Measurements from ENCODE around the gene SERPINH1. TPM values are rescaled to one million over a fixed set of nuclear protein-coding genes. Genes with fewer than 3 reads are reported as not detected.

SERPINH1 gene
- total RNA-seq, 1 donor = 1,367 TPM

DNA sequence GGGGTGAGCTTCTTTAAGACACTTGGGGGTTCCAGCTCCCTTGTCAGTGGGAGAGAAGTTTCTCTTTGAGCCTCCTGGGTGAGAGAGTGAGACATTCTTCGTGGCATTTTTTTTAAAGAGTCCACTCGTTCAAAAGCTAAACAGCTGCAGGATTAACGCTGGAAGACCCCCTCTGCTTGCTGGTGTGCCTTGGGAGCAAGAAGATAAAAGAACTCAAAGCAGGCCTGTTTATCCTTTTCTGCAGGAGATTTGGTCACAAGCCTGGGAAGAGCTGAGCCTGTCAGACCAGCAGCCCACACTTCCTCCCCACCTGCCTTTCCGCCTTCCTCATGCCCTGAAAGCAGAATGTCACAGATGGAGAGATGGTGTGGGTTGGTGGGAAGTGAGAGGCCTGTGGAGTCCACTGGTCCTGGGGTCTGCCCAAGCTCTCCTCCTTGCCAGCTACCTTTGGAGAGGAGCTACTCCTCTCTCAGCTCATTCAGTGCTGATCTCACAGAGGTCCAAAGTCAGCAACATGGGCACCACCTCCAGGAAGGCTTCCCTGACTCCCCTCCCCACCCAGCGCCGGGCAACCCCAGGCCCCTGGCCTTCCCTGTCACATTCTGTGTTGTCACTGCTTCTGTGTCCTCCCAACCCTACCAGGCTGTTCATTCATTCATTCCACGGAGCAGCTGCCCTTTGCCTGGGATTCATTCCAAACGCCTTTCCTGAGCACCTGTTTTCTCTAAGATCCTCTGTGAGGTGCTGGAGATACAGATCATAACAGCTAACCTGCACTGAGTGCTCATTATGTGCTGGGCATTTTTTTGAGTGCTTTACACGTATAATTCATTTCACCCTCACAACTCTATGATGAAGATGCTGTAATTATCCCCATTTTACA is 43.0 kb upstream of the SERPINH1 start:
- TF ChIP-seq, protein P1, sequence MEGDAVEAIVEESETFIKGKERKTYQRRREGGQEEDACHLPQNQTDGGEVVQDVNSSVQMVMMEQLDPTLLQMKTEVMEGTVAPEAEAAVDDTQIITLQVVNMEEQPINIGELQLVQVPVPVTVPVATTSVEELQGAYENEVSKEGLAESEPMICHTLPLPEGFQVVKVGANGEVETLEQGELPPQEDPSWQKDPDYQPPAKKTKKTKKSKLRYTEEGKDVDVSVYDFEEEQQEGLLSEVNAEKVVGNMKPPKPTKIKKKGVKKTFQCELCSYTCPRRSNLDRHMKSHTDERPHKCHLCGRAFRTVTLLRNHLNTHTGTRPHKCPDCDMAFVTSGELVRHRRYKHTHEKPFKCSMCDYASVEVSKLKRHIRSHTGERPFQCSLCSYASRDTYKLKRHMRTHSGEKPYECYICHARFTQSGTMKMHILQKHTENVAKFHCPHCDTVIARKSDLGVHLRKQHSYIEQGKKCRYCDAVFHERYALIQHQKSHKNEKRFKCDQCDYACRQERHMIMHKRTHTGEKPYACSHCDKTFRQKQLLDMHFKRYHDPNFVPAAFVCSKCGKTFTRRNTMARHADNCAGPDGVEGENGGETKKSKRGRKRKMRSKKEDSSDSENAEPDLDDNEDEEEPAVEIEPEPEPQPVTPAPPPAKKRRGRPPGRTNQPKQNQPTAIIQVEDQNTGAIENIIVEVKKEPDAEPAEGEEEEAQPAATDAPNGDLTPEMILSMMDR (IDR thresholded peaks at IDR 0.05; ENCODE audit: insufficient read depth, low read depth, low read length) = no peak
- no peak for DNase-seq (ENCODE audit: low read depth)

DNA sequence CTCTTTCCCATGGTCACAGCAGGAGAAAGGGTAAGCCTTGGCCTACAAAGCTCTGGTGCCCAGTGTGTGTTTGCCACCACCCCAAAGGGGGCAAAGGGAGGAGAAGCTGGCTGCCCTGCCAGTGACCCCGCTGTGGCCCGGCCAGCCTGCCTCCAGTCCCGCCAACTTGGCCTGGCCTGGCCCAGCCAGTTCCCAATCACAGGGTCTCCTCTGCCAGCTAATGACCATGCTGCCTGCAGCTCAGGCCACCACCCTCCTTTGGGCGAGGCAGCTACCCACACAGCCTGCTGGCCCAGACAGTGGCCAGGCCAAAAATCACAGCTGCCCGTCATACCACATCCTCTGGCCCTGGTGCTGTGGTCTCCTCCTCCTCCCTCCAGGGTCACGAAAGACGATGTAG is 41.4 kb upstream of the SERPINH1 start:
- TF ChIP-seq, protein P1 (IDR thresholded peaks at IDR 0.05; ENCODE audit: insufficient read depth, low read depth, low read length) = no peak
- no peak for DNase-seq (ENCODE audit: low read depth)
- no peak overlapping the region for H3K4me3 ChIP-seq (ENCODE audit: low read depth, low read length)

More for the DNA sequence above, 43.0 kb upstream of the SERPINH1 start:
- H3K4me3 ChIP-seq (ENCODE audit: low read depth, low read length) = no peak overlapping the region

DNA sequence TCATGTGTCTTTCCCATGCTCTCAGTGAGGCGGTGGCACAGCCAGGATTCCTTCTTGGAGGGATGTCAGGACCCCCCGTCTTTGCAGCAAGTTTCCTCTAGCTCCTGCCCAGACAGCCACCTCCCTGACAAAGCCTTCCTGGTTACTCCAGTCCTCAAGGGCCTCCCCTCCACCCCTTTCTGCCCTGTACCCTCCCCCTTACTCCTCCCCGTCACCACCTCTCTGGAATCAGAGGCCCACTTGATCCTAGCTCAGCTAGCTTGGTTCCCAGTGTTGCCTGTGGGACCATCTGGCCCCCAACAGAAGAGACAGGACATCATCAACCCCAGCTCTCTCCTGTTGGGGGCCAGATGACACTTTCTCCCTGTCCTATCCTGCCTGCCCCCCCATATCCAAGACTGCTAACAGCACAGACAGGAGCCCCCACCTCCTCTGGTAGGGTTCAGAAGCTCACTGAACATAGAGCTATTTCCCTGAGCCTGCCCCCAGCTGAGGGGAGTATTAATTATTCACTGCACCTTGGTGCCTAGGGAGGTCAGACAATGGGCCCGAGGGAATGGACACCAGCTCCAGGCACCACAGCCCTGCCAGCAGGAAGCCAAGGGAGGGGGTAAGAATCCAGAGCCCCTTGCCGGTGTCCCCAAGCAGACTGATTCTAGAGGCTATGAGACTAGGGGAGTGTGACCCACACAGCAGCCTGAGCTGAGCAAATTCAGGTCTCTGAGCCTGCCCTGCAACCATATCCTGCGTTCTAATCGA is 39.6 kb upstream of the SERPINH1 start:
- TF ChIP-seq, protein P1 (IDR thresholded peaks at IDR 0.05; ENCODE audit: insufficient read depth, low read depth, low read length) = no peak
- no peak for DNase-seq (ENCODE audit: low read depth)
- no peak overlapping the region for H3K4me3 ChIP-seq (ENCODE audit: low read depth, low read length)

DNA sequence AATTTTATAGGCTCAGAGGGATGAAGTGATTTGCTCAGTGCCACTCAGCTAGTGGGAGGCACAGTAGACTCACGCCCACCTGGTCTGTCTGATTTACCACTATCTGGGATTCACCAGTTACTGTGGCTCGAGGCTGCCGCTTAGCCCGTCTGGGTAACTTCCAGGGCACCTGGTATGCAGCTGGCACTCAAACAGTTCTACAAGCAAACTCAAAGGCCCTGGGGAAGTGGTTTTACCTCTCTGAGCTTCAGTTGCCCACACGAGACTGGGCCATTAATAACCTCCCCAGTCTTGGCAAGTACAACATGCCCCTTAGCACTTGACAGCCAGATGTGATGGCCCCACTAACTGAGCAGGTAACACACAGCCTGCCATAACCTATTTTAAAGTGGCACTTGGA is 38.9 kb upstream of the SERPINH1 start:
- H3K4me3 ChIP-seq (ENCODE audit: low read depth, low read length) = no peak overlapping the region
- TF ChIP-seq, protein P1 (IDR thresholded peaks at IDR 0.05; ENCODE audit: insufficient read depth, low read depth, low read length) = no peak
- DNase-seq (ENCODE audit: low read depth) = no peak

DNA sequence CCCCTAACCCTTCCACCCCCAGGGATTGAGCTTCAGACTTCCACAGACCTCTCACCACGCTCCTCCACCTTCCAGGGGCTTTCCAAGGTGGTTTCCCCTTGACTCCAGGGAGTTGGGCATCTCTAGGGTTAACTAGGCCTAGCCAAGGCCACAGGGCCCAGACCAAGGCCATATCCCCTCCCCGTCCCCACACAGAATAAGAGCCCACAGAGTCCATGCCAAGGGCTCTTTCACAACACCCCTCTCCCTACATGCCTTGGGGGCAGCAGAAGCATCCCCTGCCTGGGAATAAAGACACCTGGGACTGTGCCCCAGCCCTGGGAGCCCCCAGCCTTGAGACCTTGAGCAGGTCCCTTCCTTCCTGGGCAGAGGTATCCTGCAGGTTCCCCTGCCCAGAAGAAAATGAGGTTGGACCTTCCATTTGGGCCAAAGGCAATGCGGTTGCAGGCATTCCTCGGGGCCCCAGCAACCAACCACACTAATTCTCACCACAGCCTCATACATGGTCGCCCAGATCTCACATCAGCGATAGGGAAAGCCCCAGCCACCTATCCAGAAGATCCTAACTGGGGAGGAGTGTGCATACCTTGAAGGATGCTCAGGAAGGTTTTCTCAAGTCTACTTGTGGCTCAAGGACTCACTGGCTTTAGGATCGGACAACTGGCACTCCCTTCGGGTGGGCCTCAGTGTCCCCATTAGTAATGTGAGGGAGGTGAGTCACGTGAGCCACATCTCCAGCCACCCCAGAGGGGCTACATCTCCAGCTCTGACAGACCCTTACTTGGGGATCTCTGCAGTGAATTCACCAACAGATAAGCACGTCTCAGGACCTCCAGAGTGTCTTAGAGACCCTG is 38.0 kb upstream of the SERPINH1 start:
- peak overlapping the region; percentile 75 for H3K4me3 ChIP-seq (ENCODE audit: low read depth, low read length)
- DNase-seq (ENCODE audit: low read depth) = no peak

More for the DNA sequence above, 38.0 kb upstream of the SERPINH1 start:
- TF ChIP-seq, protein P1 (IDR thresholded peaks at IDR 0.05; ENCODE audit: insufficient read depth, low read depth, low read length) = no peak
